Gastrocnemius medialis (tissue), 4 donors: Measurements from ENCODE around the gene DMBX1.

ENCODE experiments used
- POLR2A ChIP-seq, 2 donors: fragments of 450-650 bp; IDR thresholded peaks; one replicate each; pipeline ENCODE4 v1.6.1; 2017; ENCODE audit warnings: antibody characterized with exemption in 2 of 2, mild to moderate bottlenecking in 2 of 2, moderate library complexity in 2 of 2
- TF ChIP-seq, protein P1 (sequence below), 5 experiments: fragments of 450-650 bp in 3 of 5; fragments of 200-600 bp in 2 of 5; sonication (generic) in 2 of 5; IDR thresholded peaks in 4 of 5; conservative IDR thresholded peaks in 1 of 5; 1 replicate in 4 of 5; 2 replicates in 1 of 5; pipeline ENCODE4 v1.5.1; 2016 to 2019; ENCODE audit warnings: antibody characterized with exemption in 5 of 5, mild to moderate bottlenecking in 3 of 5, moderate library complexity in 3 of 5

DNA sequence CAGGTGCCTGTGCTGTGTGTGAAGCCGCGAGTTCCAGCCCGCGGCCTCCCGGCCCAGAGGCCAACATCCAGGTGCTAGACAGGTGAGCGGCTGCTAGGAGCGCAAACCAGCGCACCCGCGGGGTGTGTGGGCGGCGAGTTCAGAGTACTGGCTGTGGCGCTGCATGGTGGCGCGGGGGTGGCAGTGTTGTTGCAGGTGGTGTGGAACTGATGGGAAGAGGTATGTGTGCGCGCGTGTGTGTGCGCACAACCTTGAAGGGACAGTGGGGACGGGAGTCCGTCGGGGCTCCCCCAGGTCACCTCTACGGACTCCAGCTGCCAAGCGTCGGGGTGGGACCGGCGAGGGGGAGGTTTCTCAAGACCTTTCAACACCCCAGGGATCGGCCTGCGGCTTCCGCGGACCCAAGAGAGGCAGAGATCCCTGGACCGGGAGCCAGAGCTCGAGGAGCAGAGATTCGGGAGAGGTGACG is 433 bp upstream of the DMBX1 start:
- TF ChIP-seq, protein P1, sequence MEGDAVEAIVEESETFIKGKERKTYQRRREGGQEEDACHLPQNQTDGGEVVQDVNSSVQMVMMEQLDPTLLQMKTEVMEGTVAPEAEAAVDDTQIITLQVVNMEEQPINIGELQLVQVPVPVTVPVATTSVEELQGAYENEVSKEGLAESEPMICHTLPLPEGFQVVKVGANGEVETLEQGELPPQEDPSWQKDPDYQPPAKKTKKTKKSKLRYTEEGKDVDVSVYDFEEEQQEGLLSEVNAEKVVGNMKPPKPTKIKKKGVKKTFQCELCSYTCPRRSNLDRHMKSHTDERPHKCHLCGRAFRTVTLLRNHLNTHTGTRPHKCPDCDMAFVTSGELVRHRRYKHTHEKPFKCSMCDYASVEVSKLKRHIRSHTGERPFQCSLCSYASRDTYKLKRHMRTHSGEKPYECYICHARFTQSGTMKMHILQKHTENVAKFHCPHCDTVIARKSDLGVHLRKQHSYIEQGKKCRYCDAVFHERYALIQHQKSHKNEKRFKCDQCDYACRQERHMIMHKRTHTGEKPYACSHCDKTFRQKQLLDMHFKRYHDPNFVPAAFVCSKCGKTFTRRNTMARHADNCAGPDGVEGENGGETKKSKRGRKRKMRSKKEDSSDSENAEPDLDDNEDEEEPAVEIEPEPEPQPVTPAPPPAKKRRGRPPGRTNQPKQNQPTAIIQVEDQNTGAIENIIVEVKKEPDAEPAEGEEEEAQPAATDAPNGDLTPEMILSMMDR (IDR thresholded peaks at IDR 0.05 in 4 of 5, conservative IDR thresholded peaks at IDR 0.05 in 1 of 5): no peak
- no peak for TF ChIP-seq POLR2A (IDR thresholded peaks at IDR 0.05)
